ENCODE measurements around the gene LIG3. TPM values are rescaled to one million over a fixed set of nuclear protein-coding genes. Genes with fewer than 3 reads are reported as not detected.
"Not testable (repeated sequence)": the region's sequence is repeated elsewhere in the genome, so short reads cannot be mapped to it uniquely, and the experiment has no call there.

Gene LIG3
- polyA plus RNA-seq, 1 donor = 20.8 TPM

- no peak for DNase-seq (ENCODE audit: low read depth)
Observed at GRCh38 chr17:35041390-35041789, 61.1 kb downstream of the LIG3 start.

DNA sequence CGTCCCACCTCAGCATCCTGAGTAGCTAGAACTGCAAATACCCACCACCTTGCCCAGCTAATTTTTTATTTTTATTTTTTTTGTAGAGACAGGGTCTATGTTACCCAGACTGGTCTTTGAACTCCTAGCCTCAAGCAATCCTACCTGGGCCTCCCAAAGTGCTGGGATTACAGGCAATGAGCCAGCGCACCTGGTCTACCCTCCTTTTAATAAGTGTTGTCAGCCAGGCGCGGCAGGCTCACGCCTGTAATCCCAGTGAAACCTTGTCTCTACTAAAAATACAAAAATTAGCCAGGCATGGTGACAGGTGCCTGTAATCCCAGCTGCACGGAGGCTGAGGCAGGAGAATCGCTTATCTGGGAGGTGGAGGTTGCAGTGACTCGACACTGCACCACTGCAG lies 63.9 kb downstream of the LIG3 start:
- DNase-seq (ENCODE audit: low read depth) = no peak

DNA sequence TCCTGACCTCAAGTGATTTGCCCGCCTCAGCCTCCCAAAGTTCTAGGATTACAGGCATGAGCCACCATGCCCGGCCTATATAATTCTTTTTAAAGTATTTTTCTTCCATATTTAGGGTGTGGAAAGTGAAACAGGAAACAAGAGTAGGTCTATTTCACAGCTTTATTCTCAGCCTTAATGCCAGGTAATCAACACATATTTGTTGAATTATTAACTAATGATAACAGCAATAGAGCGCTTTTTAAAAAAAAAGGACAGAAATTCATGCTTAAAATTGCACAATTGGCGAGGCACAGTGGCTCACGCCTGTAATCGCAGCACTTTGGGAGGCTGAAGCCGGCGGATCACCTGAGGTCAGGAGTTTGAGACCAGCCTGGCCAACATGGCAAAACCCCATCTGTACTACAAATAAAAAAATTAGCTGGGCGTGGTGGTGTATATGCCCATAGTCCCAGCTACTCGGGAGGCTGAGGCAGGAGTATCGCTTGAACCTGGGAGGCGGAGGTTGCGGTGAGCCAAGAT lies 65.2 kb downstream of the LIG3 start:
- not testable (repeated sequence) for DNase-seq (ENCODE audit: low read depth)

GRCh38 chr17:35046245-35046644 lies 65.9 kb downstream of the LIG3 start:
- no peak for DNase-seq (ENCODE audit: low read depth)

DNA sequence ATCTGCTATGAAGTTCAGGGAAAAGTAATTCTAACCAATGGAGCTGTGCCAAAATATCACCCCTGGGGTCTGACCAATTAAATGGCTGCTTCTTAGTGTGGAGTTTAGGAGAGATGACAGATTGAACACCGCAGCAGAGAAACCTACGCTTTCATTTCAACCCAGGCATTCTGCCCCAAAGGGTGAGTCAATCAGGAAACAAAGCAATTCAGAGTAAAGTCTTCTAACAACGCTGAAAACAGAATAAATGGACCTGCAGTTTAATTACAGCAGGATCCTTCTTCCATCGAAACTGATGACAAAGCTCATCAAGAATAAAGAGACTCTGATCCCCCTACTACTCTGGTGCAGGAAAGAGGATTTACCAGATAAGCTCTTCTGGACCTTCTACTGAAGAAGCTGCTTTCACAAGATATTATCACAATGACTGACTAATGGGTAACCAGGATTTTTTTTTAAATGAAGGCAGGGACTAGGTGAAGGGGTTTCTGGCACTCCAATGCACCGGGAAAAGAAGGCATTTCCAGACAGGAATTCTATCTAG lies 66.5 kb downstream of the LIG3 start:
- DNase-seq (ENCODE audit: low read depth) = no peak

GRCh38 chr17:35048685-35049379 lies 68.5 kb downstream of the LIG3 start:
- no peak for DNase-seq (ENCODE audit: low read depth)

DNA sequence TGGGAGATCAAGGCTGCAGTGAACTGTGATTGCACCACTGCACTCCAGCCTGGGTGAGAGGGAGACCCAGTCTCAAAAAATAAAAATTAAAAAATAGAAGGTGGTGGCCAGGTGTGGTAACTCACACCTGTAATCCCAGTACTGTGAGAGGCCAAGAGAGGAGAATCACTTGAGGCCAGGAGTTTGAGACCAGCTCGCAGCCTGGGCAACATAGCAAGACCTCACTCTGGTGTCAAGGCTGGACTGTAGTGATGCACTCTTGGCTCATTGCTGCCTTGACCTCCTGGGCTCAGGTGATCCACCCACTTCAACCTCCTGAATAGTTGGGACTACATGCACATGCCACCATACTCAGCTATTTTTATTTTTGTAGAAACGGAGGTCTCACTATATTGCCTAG lies 69.9 kb downstream of the LIG3 start:
- no peak for DNase-seq (ENCODE audit: low read depth)

DNA sequence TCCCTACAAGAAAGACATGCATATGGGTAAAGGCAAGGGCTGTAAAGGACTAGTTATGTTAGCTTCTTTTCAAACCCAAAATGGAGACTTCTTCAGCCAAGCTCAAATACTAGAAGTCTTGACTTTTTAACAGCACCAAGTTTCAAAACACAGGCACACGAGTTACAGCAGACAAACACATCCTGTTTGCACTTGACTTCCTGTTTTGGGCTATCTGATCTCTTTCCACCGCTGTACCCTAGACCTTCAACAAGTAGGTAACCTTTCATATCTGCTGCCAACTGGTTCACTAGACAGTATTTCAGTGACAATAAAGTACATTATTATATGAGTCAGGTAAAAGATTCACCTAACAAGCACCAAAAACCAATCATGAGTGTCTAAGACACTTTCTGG lies 70.9 kb downstream of the LIG3 start:
- no peak for DNase-seq (ENCODE audit: low read depth)

DNA sequence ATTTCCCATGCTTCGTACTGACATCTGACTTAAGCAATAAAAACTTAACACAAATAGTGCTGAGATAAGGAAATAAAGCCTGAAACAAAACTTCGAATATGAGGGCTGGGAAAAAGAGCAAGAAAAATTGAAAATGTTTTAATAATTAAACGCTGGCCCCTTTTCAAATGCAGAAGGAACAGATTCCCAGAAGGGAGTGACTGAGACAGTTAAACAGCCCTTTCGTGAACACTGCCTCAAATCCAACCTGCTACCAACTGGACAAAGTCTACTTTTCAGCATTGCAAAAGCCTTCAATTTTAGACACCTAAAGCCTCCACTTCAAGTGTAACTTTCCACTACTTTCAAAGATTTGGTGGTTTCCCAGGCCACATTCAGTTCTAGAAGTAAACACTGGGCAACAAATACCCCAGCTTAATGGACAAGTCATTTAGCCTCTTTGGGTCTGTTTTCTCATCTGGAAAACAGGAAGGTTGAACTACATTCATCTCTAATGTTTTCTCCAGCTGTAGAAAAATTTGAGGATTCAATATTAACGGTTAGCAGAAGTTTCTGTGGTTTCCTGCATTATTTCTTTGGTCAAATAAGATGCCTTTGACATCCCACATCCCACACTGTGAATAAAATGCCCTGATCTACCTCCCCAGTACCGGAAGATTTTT lies 71.4 kb downstream of the LIG3 start:
- DNase-seq (ENCODE audit: low read depth) = no peak

GRCh38 chr17:35052241-35052610 lies 71.9 kb downstream of the LIG3 start:
- DNase-seq (ENCODE audit: low read depth) = no peak

GRCh38 chr17:35052780-35053179 lies 72.5 kb downstream of the LIG3 start:
- DNase-seq (ENCODE audit: low read depth) = no peak

- no peak for DNase-seq (ENCODE audit: low read depth)
Observed at GRCh38 chr17:35053204-35053603, 72.9 kb downstream of the LIG3 start.

DNA sequence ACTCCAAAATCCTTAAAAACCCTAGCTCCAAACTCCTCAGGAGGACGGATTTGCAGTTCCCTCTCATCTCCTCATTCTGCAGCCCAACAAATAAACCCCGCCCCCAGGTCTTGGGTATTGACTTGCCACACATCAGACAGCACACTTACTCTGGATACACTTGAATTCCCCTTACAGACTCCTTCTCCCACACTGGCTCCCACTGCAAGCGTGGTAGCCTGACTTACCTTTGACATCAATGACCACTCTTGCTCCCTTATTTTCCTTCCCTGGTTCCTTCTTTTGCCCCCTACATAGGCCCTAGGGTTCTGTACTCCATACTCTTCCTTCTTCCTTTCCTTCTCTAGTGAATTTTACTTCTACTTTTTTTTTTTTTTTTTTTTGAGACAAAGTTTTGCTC lies 75.7 kb downstream of the LIG3 start:
- no peak for DNase-seq (ENCODE audit: low read depth)

DNA sequence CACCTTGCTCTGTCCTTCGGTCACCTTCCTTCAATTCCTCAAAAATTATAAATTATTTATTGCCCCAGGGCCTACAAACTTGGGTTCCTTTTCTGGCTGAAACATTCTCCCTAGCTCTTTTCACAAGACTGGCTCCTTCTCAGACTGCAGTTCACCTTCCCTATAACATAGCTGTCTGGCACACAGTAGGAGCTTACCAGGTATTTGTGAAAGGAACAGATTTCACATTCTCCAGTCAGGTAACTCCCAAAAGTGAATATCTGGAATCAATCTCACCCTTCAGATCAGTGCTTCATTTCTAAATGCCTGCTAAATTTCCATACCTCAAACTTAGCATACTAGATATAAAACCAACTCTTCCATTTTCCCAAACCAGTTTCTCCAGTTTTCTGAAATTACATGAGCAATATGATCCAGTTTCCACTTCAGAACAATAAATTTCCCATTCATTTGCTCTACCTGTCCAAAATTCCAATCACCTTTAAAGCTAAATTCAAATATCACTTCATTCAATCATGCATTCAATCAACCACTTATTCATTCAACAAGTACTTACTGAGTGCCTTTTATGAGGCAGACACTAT lies 77.1 kb downstream of the LIG3 start:
- no peak for DNase-seq (ENCODE audit: low read depth)

Other genes with a start within 250 kb of the LIG3 start
- 2.5 TPM for gene CCT6B, start 19.1 kb upstream of the LIG3 start, polyA plus RNA-seq (ENCODE audit: insufficient read length)
- 9.3 TPM for gene ZNF830, start 19.0 kb upstream of the LIG3 start, polyA plus RNA-seq (ENCODE audit: insufficient read length)
- gene RFFL, start 83.2 kb downstream of the LIG3 start, polyA plus RNA-seq (ENCODE audit: insufficient read length) = 7.9 TPM
- gene RAD51D, start 139.3 kb downstream of the LIG3 start, polyA plus RNA-seq (ENCODE audit: insufficient read length) = 6.4 TPM
- gene FNDC8, start 141.1 kb downstream of the LIG3 start, polyA plus RNA-seq (ENCODE audit: insufficient read length) = 0.11 TPM
- 15.3 TPM for gene NLE1, start 161.8 kb downstream of the LIG3 start, polyA plus RNA-seq (ENCODE audit: insufficient read length)
- 226 TPM for gene UNC45B, start 167.3 kb downstream of the LIG3 start, polyA plus RNA-seq (ENCODE audit: insufficient read length)
- gene SLC35G3, start 213.9 kb downstream of the LIG3 start, polyA plus RNA-seq (ENCODE audit: insufficient read length) = 0.59 TPM

All from forelimb muscle (tissue), 1 donor.